H1 (cell line): ENCODE data around the gene PAQR5. TPM values are rescaled to one million over a fixed set of nuclear protein-coding genes. Genes with fewer than 3 reads are reported as not detected.

Experiments used
- CEBPB ChIP-seq: IDR thresholded peaks from 2 replicates; pipeline ENCODE4 v1.6.1; 2012; ENCODE audit warnings: low read depth, low read length
- CHD7 ChIP-seq: fragments of 300-600 bp; sonication (generic); IDR thresholded peaks from 2 replicates; pipeline ENCODE4 v1.7.1; 2012; ENCODE audit warnings: low read length, moderate library complexity, mild to moderate bottlenecking, inconsistent platforms; ENCODE audit not compliant: insufficient replicate concordance
- CREB1 ChIP-seq: IDR thresholded peaks from 2 replicates; pipeline ENCODE4 v1.6.1; 2012; ENCODE audit warnings: inconsistent platforms
- KDM4A ChIP-seq: IDR thresholded peaks from one replicate; pipeline ENCODE4 v1.7.1; 2012; ENCODE audit warnings: low read depth, mild to moderate bottlenecking, moderate library complexity, low read length, inconsistent platforms; ENCODE audit not compliant: severe bottlenecking
- NRF1 ChIP-seq: IDR thresholded peaks from 2 replicates; pipeline ENCODE4 v1.6.1; 2011; ENCODE audit warnings: mild to moderate bottlenecking, low read depth, low read length, improper control_type of control experiment
- RAD21 ChIP-seq, 2 experiments: IDR thresholded peaks in 1 of 2; conservative IDR thresholded peaks in 1 of 2; 2 replicates each; pipeline ENCODE4 v1.6.1; 2011; ENCODE audit warnings: low read depth in 2 of 2, low read length in 2 of 2, improper control_type of control experiment in 1 of 2, inconsistent platforms in 1 of 2, mild to moderate bottlenecking in 1 of 2, moderate library complexity in 1 of 2
- SIN3A ChIP-seq, 2 experiments: IDR thresholded peaks in 1 of 2; conservative IDR thresholded peaks in 1 of 2; 2 replicates each; pipeline ENCODE4 v1.6.1; 2011 to 2012; ENCODE audit warnings: low read length in 2 of 2, improper control_type of control experiment in 1 of 2, low read depth in 1 of 2, mild to moderate bottlenecking in 1 of 2
- SIX5 ChIP-seq: IDR thresholded peaks from 2 replicates; pipeline ENCODE4 v1.6.1; 2011; ENCODE audit warnings: mild to moderate bottlenecking, low read depth, low read length
- SP1 ChIP-seq: IDR thresholded peaks from 2 replicates; pipeline ENCODE4 v1.6.1; 2011; ENCODE audit warnings: low read depth, low read length
- SRF ChIP-seq: IDR thresholded peaks from 2 replicates; pipeline ENCODE4 v1.6.1; 2011; ENCODE audit warnings: mild to moderate bottlenecking, low read depth, low read length, moderate library complexity
- polyA plus RNA-seq, 7 experiments: library from polyadenylated mRNA; depleted of rRNA in 3 of 7; stranded (reverse) in 5 of 7; unstranded in 2 of 7; fragments of >200 nt in 5 of 7; fragments of 200-250 nt in 2 of 7; gene quantifications; 1 replicate in 5 of 7; 2 replicates in 1 of 7; 4 replicates in 1 of 7; pipeline versions ENCODE4 v1.2.1 to v1.2.3, GENCODE V29; 2011 to 2013; ENCODE audit warnings: missing spikeins in 2 of 7, mixed read lengths in 2 of 7
- total RNA-seq: library from RNA; stranded (reverse); fragmentation: NEBNext Ultra II Directional; extraction: Animal tissue kit (Norgen Biotek cat#: 25700); gene quantifications from 2 replicates; pipeline ENCODE4 v1.2.1, GENCODE V29; 2021

Gene PAQR5
- total and polyA plus RNA-seq, 2 of the 8 experiments (the other 6 are each of a cell fraction or from before 2014, with no cell fraction given) = 8.7 to 18.1 TPM

- no peak for TF ChIP-seq CHD7
- TF ChIP-seq NRF1 = no peak
- TF ChIP-seq RAD21 (IDR thresholded peaks at IDR 0.05 in 1 of 2, conservative IDR thresholded peaks at IDR 0.05 in 1 of 2; ENCODE audit: low read depth in 2 of 2, low read length in 2 of 2) = no peak
- TF ChIP-seq KDM4A = no peak
- TF ChIP-seq SP1 = no peak
- no peak for TF ChIP-seq CEBPB
- no peak for TF ChIP-seq SIN3A (conservative IDR thresholded peaks at IDR 0.05 in 1 of 2, IDR thresholded peaks at IDR 0.05 in 1 of 2; ENCODE audit: low read depth in 1 of 2, low read length in 2 of 2)
- TF ChIP-seq SRF = no peak
- TF ChIP-seq CREB1 = no peak
- no peak for TF ChIP-seq SIX5
Measured at GRCh38 chr15:69424001-69424400, 125.3 kb downstream of the PAQR5 start (continued).
